K562 (cell line): ENCODE measurements around the gene ERCC3.

Source experiments
- BRF2 ChIP-seq: IDR thresholded peaks from 3 replicates; pipeline ENCODE4 v1.6.1; 2011; ENCODE audit warnings: borderline replicate concordance, mild to moderate bottlenecking; ENCODE audit not compliant: insufficient read length, insufficient read depth
- CTCF ChIP-seq, 3 experiments: IDR thresholded peaks in 2 of 3; conservative IDR thresholded peaks in 1 of 3; 2 replicates each; pipeline ENCODE4 v1.5.1; 2011 to 2012; ENCODE audit warnings: low read length in 3 of 3, mild to moderate bottlenecking in 3 of 3, control low read depth in 2 of 3, improper control_type of control experiment in 1 of 3, inconsistent platforms in 1 of 3, low read depth in 1 of 3, mixed read lengths in 1 of 3, moderate library complexity in 1 of 3; ENCODE audit not compliant: insufficient read depth in 2 of 3
- EP300 ChIP-seq: IDR thresholded peaks from 2 replicates; pipeline ENCODE4 v1.6.1; 2012; ENCODE audit warnings: low read length, improper control_type of control experiment
- JUNB ChIP-seq: fragments of 450-650 bp; formaldehyde crosslinking; conservative IDR thresholded peaks from 2 replicates; pipeline ENCODE4 v1.4.0; 2020; ENCODE audit warnings: mild to moderate bottlenecking
- LCOR ChIP-seq: sonication (generic); formaldehyde crosslinking; IDR thresholded peaks from 2 replicates; pipeline ENCODE4 v1.8.0; 2022; ENCODE audit warnings: mild to moderate bottlenecking, missing genetic modification reagents
- NFRKB ChIP-seq: fragments of 450-650 bp; IDR thresholded peaks from 2 replicates; pipeline ENCODE4 v1.6.1; 2016; ENCODE audit warnings: low read depth
- RAD51 ChIP-seq: fragments of 450-650 bp; IDR thresholded peaks from 2 replicates; pipeline ENCODE4 v1.7.1; 2016; ENCODE audit warnings: low read depth, mild to moderate bottlenecking, borderline replicate concordance
- REST ChIP-seq, 2 experiments: fragments of 450-650 bp; formaldehyde crosslinking in 1 of 2; IDR thresholded peaks; 2 replicates each; pipeline versions ENCODE4 v1.4.0 to v1.6.1; 2014 to 2020; ENCODE audit warnings: mild to moderate bottlenecking in 2 of 2, borderline replicate concordance in 1 of 2, low read depth in 1 of 2
- ZNF407 ChIP-seq: fragments of 450-650 bp; IDR thresholded peaks from 2 replicates; pipeline ENCODE4 v1.6.1; 2016; ENCODE audit warnings: low read depth

- TF ChIP-seq ZNF407 (no peak), BRF2 (no peak), REST (IDR thresholded peaks at IDR 0.05; ENCODE audit: borderline replicate concordance) (no peak), REST (CRISPR knock-in tag; IDR thresholded peaks at IDR 0.05; ENCODE audit: low read depth) (no peak), JUNB (CRISPR knock-in tag) (no peak), RAD51 (no peak), LCOR (no peak), CTCF (IDR thresholded peaks at IDR 0.05 in 2 of 3, conservative IDR thresholded peaks at IDR 0.05 in 1 of 3; ENCODE audit: insufficient read depth in 2 of 3, low read depth in 1 of 3, low read length in 3 of 3) (no peak), EP300 (no peak), NFRKB (no peak)
These were observed 14.2 kb downstream of the ERCC3 start for GRCh38 chr2:127279781-127280180.
